ENCODE measurements around the gene PRPF31. TPM values are rescaled to one million over a fixed set of nuclear protein-coding genes. Genes with fewer than 3 reads are reported as not detected.
A peak's percentile ranks its signal among the peaks of the same experiment; 100 is the strongest.

Gene PRPF31
- total and polyA plus RNA-seq, 3 donors from 2014 or later = 56.4 to 66.6 (median 60.1) TPM

GRCh38 chr19:54151362-54152035 is 35.9 kb downstream of the PRPF31 start:
- DNase-seq = no peak
- no peaks in the 10 kb centered on the region for H3K9me3 ChIP-seq
- H3K27ac ChIP-seq = no peak overlapping the region
- no peaks in the 10 kb centered on the region for H3K36me3 ChIP-seq (ENCODE audit: low read depth, missing control alignments)
- intact Hi-C loops (cut with DNase I; ENCODE audit: low total_unique reads) = no loop called here
- TF ChIP-seq CTCF (IDR thresholded peaks at IDR 0.05) (no peak), POLR2A (IDR thresholded peaks at IDR 0.05) (no peak)
- 80 to 84% methylated on average over 18 to 23 of the region's 23 CpGs for WGBS, 2 donors
- H3K4me1 ChIP-seq = no peaks in the 10 kb centered on the region
- no peaks in the 10 kb centered on the region for H3K27me3 ChIP-seq
- no peak overlapping the region for H3K4me3 ChIP-seq

GRCh38 chr19:54152267-54152666 is 36.7 kb downstream of the PRPF31 start:
- Histone ChIP-seq H3K4me3 (no peak overlapping the region), H3K9me3 (no peaks in the 10 kb centered on the region), H3K27me3 (no peaks in the 10 kb centered on the region), H3K27ac (no peak overlapping the region), H3K4me1 (no peaks in the 10 kb centered on the region), H3K36me3 (ENCODE audit: low read depth, missing control alignments) (no peaks in the 10 kb centered on the region)
- 85 to 88% methylated on average over 12 of the region's 12 CpGs for WGBS, 2 donors
- TF ChIP-seq POLR2A (IDR thresholded peaks at IDR 0.05) = no peak
- no peak for TF ChIP-seq CTCF (IDR thresholded peaks at IDR 0.05)
- intact Hi-C loops (cut with DNase I; ENCODE audit: low total_unique reads) = no loop called here
- no peak for DNase-seq

GRCh38 chr19:54152878-54153524 is 37.4 kb downstream of the PRPF31 start:
- Histone ChIP-seq H3K4me1 (no peaks in the 10 kb centered on the region), H3K4me3 (no peak overlapping the region), H3K27me3 (no peaks in the 10 kb centered on the region), H3K9me3 (no peaks in the 10 kb centered on the region), H3K36me3 (ENCODE audit: low read depth, missing control alignments) (no peaks in the 10 kb centered on the region), H3K27ac (peak overlapping the region in 1 of 2 donors; percentile 25)
- WGBS, 2 donors = 74 to 85% methylated on average over 10 to 23 of the region's 25 CpGs
- intact Hi-C loops (cut with DNase I; ENCODE audit: low total_unique reads) = no loop called here
- no peak for TF ChIP-seq CTCF (IDR thresholded peaks at IDR 0.05)
- no peak for TF ChIP-seq POLR2A (IDR thresholded peaks at IDR 0.05)
- DNase-seq = no peak

GRCh38 chr19:54153731-54154326 is 38.3 kb downstream of the PRPF31 start:
- whole genome bisulfite sequencing, 2 donors = 82 to 83% methylated on average over 8 to 10 of the region's 10 CpGs
- no peak overlapping the region for H3K4me3 ChIP-seq
- no peaks in the 10 kb centered on the region for H3K36me3 ChIP-seq (ENCODE audit: low read depth, missing control alignments)
- H3K4me1 ChIP-seq = peaks cover 8% of the 10 kb centered on the region
- DNase-seq = no peak
- peak overlapping the region in 1 of 2 donors; percentile 25 for H3K27ac ChIP-seq
- H3K27me3 ChIP-seq = no peaks in the 10 kb centered on the region
- TF ChIP-seq CTCF (IDR thresholded peaks at IDR 0.05) (no peak), POLR2A (IDR thresholded peaks at IDR 0.05) (no peak)
- intact Hi-C loops (cut with DNase I; ENCODE audit: low total_unique reads) = no loop called here
- no peaks in the 10 kb centered on the region for H3K9me3 ChIP-seq
